Neural cell (in vitro differentiated cells): ENCODE measurements around the gene KCNK17. TPM values are rescaled to one million over a fixed set of nuclear protein-coding genes. Genes with fewer than 3 reads are reported as not detected.

Experiments
- H2AFZ ChIP-seq: fragments of 200-600, 300-800 bp; sonication (generic), shearing (Covaris generic); 2 replicates; pipeline ENCODE4 v1.6.0; 2014; ENCODE audit warnings: low read depth, mild to moderate bottlenecking, antibody characterized with exemption, low read length, moderate library complexity
- H3F3A ChIP-seq: fragments of 200-600 bp; shearing (Covaris generic); 2 replicates; pipeline ENCODE4 v1.6.1; 2016; ENCODE audit warnings: mild to moderate bottlenecking, moderate library complexity, mixed read lengths, antibody characterized with exemption, low read length; ENCODE audit not compliant: insufficient read depth, poor library complexity, severe bottlenecking
- H3K27ac ChIP-seq: fragments of 200-600, 300-800 bp; sonication (generic), shearing (Covaris generic); 2 replicates; pipeline ENCODE4 v1.5.1; 2014; ENCODE audit warnings: mild to moderate bottlenecking, low read length, moderate library complexity
- H3K27me3 ChIP-seq: fragments of 300-800, 200-600 bp; sonication (generic), shearing (Covaris generic); 2 replicates; pipeline ENCODE4 v1.6.0; 2014; ENCODE audit warnings: mild to moderate bottlenecking, low read depth, low read length, moderate library complexity; ENCODE audit not compliant: insufficient read depth
- H3K36me3 ChIP-seq: fragments of 300-800, 200-600 bp; sonication (generic), shearing (Covaris generic); 2 replicates; pipeline ENCODE4 v1.5.1; 2014; ENCODE audit warnings: mild to moderate bottlenecking, antibody characterized with exemption, low read length, moderate library complexity; ENCODE audit not compliant: insufficient read depth
- H3K4me2 ChIP-seq: fragments of 300-800, 200-600 bp; sonication (generic), shearing (Covaris generic); 2 replicates; pipeline ENCODE4 v1.6.0; 2014; ENCODE audit warnings: mild to moderate bottlenecking, low read length
- H3K4me3 ChIP-seq: fragments of 300-800, 200-600 bp; sonication (generic), shearing (Covaris generic); 2 replicates; pipeline ENCODE4 v1.5.1; 2014; ENCODE audit warnings: mild to moderate bottlenecking, low read length, moderate library complexity
- H3K79me2 ChIP-seq: fragments of 200-600 bp; shearing (Covaris generic); replicated peaks from 2 replicates; pipeline ENCODE4 v1.6.0; 2014; ENCODE audit warnings: mild to moderate bottlenecking, low read length, moderate library complexity; ENCODE audit not compliant: insufficient read depth
- H3K9ac ChIP-seq: fragments of 300-800, 200-600 bp; sonication (generic), shearing (Covaris generic); 2 replicates; pipeline ENCODE4 v1.6.1; 2016; ENCODE audit warnings: mild to moderate bottlenecking, low read length, mixed read lengths
- H3K9me2 ChIP-seq: fragments of 200-600 bp; shearing (Covaris generic); 2 replicates; pipeline ENCODE4 v1.6.1; 2016; ENCODE audit warnings: mild to moderate bottlenecking, low read length, mixed read lengths; ENCODE audit not compliant: insufficient read depth
- H3K9me3 ChIP-seq: fragments of 200-600, 300-800 bp; sonication (generic), shearing (Covaris generic); 2 replicates; pipeline ENCODE4 v1.6.1; 2016; ENCODE audit warnings: mild to moderate bottlenecking, mixed run types, low read length, moderate library complexity, mixed read lengths
- H4K20me1 ChIP-seq: fragments of 200-600 bp; shearing (Covaris generic); 2 replicates; pipeline ENCODE4 v1.6.1; 2016; ENCODE audit warnings: mild to moderate bottlenecking, mixed run types; ENCODE audit not compliant: insufficient read depth
- EP300 ChIP-seq: fragments of 450-650 bp; conservative IDR thresholded peaks from 2 replicates; pipeline ENCODE4 v1.6.1; 2014; ENCODE audit warnings: antibody characterized with exemption, mild to moderate bottlenecking, moderate library complexity; ENCODE audit not compliant: poor library complexity, severe bottlenecking
- EZH2 ChIP-seq: fragments of 200-600, 300-800 bp; shearing (Covaris generic), sonication (generic); IDR thresholded peaks from 2 replicates; pipeline ENCODE4 v1.6.1; 2014; ENCODE audit warnings: antibody characterized with exemption, low read length, borderline replicate concordance, mild to moderate bottlenecking; ENCODE audit not compliant: insufficient read depth, poor library complexity, severe bottlenecking
- MXI1 ChIP-seq: fragments of 450-650 bp; conservative IDR thresholded peaks from 2 replicates; pipeline ENCODE4 v1.6.1; 2014; ENCODE audit warnings: antibody characterized with exemption, mild to moderate bottlenecking; ENCODE audit not compliant: poor library complexity, severe bottlenecking
- POLR2AphosphoS5 ChIP-seq: IDR thresholded peaks from 2 replicates; pipeline ENCODE4 v1.6.1; 2012
- RAD21 ChIP-seq: fragments of 450-650 bp; conservative IDR thresholded peaks from 2 replicates; pipeline ENCODE4 v1.6.1; 2014; ENCODE audit warnings: antibody characterized with exemption, mild to moderate bottlenecking, moderate library complexity
- SMC3 ChIP-seq: fragments of 450-650 bp; conservative IDR thresholded peaks from 2 replicates; pipeline ENCODE4 v1.6.1; 2014; ENCODE audit warnings: antibody characterized with exemption, mild to moderate bottlenecking, moderate library complexity; ENCODE audit not compliant: poor library complexity
- TAF1 ChIP-seq: IDR thresholded peaks from 2 replicates; pipeline ENCODE4 v1.6.1; 2012; ENCODE audit warnings: low read depth
- polyA plus RNA-seq: library from polyadenylated mRNA; depleted of rRNA; stranded (reverse); fragments of >200 nt; gene quantifications from 2 replicates; pipeline ENCODE4 v1.2.3, GENCODE V29; 2014
- TF ChIP-seq, protein P1 (sequence below): fragments of 450-650 bp; IDR thresholded peaks from 2 replicates; pipeline ENCODE4 v1.5.1; 2014; ENCODE audit warnings: antibody characterized with exemption, mild to moderate bottlenecking, moderate library complexity; ENCODE audit not compliant: poor library complexity, severe bottlenecking
- TF ChIP-seq, protein P2 (sequence below): IDR thresholded peaks from 2 replicates; pipeline ENCODE4 v1.6.1; 2012; ENCODE audit warnings: borderline replicate concordance

KCNK17 gene
- polyA plus RNA-seq, 1 donor from 2014 or later: 0.67 TPM

DNA sequence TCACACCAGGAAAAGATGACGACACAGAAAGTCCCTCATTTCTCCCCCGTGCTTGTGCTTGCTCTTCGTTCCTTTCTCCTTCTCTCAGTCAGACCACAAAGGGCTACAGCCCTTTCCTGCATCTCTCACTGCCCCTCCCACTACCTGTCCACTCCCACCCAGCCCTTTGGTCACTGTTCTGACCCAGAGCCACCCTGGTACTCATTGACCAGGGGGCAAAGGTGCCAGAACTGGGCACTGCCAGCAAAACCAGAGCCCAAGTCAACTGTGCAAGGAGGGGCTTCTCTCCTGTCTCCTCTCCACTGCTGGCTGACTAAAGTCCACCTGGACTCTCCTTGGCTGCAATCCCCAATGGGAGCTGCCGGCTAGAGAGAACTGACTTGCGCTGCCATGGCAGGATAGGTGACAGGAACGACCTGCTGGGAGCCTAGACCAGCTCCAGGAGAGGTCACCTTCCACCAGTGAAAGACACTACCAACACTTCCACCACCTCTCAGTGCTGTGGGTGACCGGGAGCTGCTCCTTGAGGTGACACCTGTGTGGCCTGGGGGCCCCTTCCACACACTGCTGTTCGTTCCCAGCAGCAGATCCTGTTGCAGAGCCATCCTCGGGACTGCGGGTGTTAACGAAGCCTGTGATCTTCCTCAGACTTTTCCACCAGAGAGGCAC, 32.8 kb downstream of the KCNK17 start:
- Histone ChIP-seq H4K20me1 (no peaks in the 10 kb centered on the region), H3K9me2 (no peaks in the 10 kb centered on the region), H2AFZ (no peak overlapping the region), H3F3A (no peaks in the 10 kb centered on the region), H3K27me3 (no peaks in the 10 kb centered on the region), H3K4me2 (no peak overlapping the region), H3K9me3 (no peaks in the 10 kb centered on the region), H3K36me3 (no peaks in the 10 kb centered on the region), H3K4me3 (no peak overlapping the region), H3K27ac (no peak overlapping the region), H3K9ac (no peak overlapping the region), H3K79me2 (no peaks in the 10 kb centered on the region)
- TF ChIP-seq EZH2 (no peak), SMC3 (no peak), TAF1 (no peak), POLR2AphosphoS5 (no peak), EP300 (no peak), RAD21 (no peak), MXI1 (no peak)
- TF ChIP-seq, protein P1, sequence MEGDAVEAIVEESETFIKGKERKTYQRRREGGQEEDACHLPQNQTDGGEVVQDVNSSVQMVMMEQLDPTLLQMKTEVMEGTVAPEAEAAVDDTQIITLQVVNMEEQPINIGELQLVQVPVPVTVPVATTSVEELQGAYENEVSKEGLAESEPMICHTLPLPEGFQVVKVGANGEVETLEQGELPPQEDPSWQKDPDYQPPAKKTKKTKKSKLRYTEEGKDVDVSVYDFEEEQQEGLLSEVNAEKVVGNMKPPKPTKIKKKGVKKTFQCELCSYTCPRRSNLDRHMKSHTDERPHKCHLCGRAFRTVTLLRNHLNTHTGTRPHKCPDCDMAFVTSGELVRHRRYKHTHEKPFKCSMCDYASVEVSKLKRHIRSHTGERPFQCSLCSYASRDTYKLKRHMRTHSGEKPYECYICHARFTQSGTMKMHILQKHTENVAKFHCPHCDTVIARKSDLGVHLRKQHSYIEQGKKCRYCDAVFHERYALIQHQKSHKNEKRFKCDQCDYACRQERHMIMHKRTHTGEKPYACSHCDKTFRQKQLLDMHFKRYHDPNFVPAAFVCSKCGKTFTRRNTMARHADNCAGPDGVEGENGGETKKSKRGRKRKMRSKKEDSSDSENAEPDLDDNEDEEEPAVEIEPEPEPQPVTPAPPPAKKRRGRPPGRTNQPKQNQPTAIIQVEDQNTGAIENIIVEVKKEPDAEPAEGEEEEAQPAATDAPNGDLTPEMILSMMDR: no peak
- TF ChIP-seq, protein P2, sequence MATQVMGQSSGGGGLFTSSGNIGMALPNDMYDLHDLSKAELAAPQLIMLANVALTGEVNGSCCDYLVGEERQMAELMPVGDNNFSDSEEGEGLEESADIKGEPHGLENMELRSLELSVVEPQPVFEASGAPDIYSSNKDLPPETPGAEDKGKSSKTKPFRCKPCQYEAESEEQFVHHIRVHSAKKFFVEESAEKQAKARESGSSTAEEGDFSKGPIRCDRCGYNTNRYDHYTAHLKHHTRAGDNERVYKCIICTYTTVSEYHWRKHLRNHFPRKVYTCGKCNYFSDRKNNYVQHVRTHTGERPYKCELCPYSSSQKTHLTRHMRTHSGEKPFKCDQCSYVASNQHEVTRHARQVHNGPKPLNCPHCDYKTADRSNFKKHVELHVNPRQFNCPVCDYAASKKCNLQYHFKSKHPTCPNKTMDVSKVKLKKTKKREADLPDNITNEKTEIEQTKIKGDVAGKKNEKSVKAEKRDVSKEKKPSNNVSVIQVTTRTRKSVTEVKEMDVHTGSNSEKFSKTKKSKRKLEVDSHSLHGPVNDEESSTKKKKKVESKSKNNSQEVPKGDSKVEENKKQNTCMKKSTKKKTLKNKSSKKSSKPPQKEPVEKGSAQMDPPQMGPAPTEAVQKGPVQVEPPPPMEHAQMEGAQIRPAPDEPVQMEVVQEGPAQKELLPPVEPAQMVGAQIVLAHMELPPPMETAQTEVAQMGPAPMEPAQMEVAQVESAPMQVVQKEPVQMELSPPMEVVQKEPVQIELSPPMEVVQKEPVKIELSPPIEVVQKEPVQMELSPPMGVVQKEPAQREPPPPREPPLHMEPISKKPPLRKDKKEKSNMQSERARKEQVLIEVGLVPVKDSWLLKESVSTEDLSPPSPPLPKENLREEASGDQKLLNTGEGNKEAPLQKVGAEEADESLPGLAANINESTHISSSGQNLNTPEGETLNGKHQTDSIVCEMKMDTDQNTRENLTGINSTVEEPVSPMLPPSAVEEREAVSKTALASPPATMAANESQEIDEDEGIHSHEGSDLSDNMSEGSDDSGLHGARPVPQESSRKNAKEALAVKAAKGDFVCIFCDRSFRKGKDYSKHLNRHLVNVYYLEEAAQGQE: no peak

DNA sequence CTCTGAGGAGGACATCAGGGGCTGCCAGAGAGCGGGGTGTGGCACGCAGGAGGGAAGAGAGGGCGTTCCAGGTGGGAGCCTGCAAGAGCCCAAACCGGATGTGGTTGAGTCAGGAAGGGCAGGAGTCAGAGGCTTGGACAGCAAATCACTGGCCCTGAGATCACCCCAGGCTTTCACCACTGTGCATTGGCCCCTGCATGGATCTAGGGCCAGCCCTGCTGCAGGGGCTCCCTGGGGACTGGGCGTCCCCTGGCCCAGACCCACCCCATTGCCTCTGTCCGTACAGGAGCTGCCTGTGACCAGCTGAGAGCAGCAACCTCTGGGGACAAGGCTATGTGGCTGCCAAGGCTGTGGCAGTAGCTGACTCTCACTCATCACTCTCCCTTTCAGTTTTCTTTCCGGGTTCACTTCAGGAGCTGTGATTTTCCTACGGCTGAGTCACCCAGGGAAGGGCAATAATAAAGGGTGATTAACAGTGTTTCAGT, 33.9 kb downstream of the KCNK17 start:
- no peak overlapping the region for H2AFZ ChIP-seq
- H4K20me1 ChIP-seq: no peaks in the 10 kb centered on the region
- no peaks in the 10 kb centered on the region for H3F3A ChIP-seq
- H3K9me3 ChIP-seq: no peaks in the 10 kb centered on the region
- no peaks in the 10 kb centered on the region for H3K36me3 ChIP-seq
- no peak overlapping the region for H3K4me3 ChIP-seq
- no peak overlapping the region for H3K9ac ChIP-seq
- H3K79me2 ChIP-seq: no peaks in the 10 kb centered on the region
- H3K27me3 ChIP-seq: no peaks in the 10 kb centered on the region
- TF ChIP-seq TAF1: no peak
- TF ChIP-seq EZH2: no peak
- no peak for TF ChIP-seq RAD21
- TF ChIP-seq, protein P1: no peak
- no peak overlapping the region for H3K4me2 ChIP-seq
- no peak overlapping the region for H3K27ac ChIP-seq
- no peaks in the 10 kb centered on the region for H3K9me2 ChIP-seq
